Activated CD4-positive, alpha-beta T cell treated with anti-CD3 and anti-CD28 coated beads, Interleukin-2, amount 50 U/mL, for 16 hours (primary cell): ENCODE data around the gene COL18A1.
"Not testable (repeated sequence)": the region's sequence is repeated elsewhere in the genome, so short reads cannot be mapped to it uniquely, and the experiment has no call there.

ENCODE experiments used
- DNase-seq: peaks from one replicate; pipeline ENCODE4 v3.0.0-alpha.2; 2020

Gene COL18A1

GRCh38 chr21:45367402-45368351 lies 37.3 kb upstream of the COL18A1 start:
- no peak for DNase-seq

- DNase-seq = not testable (repeated sequence)
Observed at GRCh38 chr21:45369018-45369417, 35.9 kb upstream of the COL18A1 start.

GRCh38 chr21:45370575-45370974 lies 34.4 kb upstream of the COL18A1 start:
- DNase-seq = no peak

GRCh38 chr21:45371081-45371480 lies 33.9 kb upstream of the COL18A1 start:
- no peak for DNase-seq

GRCh38 chr21:45371655-45372054 lies 33.3 kb upstream of the COL18A1 start:
- DNase-seq = no peak

- DNase-seq = no peak
Observed at GRCh38 chr21:45372732-45373355, 32.1 kb upstream of the COL18A1 start.

GRCh38 chr21:45373991-45374816 lies 30.8 kb upstream of the COL18A1 start:
- DNase-seq = no peak

GRCh38 chr21:45374826-45375455 lies 30.0 kb upstream of the COL18A1 start:
- no peak for DNase-seq

- DNase-seq = no peak
Observed at GRCh38 chr21:45376459-45377324, 28.3 kb upstream of the COL18A1 start.

GRCh38 chr21:45377325-45377709 lies 27.6 kb upstream of the COL18A1 start:
- no peak for DNase-seq

GRCh38 chr21:45377866-45378257 lies 27.1 kb upstream of the COL18A1 start:
- DNase-seq = no peak

GRCh38 chr21:45378258-45378966 lies 26.6 kb upstream of the COL18A1 start:
- no peak for DNase-seq

- no peak for DNase-seq
Observed at GRCh38 chr21:45379171-45379900, 25.6 kb upstream of the COL18A1 start.

- no peak for DNase-seq
Observed at GRCh38 chr21:45379901-45380330, 25.0 kb upstream of the COL18A1 start.

GRCh38 chr21:45380566-45380965 lies 24.4 kb upstream of the COL18A1 start:
- no peak for DNase-seq

- DNase-seq = no peak
Observed at GRCh38 chr21:45381036-45381787, 23.8 kb upstream of the COL18A1 start.

GRCh38 chr21:45381865-45382696 lies 22.9 kb upstream of the COL18A1 start:
- no peak for DNase-seq

GRCh38 chr21:45382697-45382997 lies 22.3 kb upstream of the COL18A1 start:
- no peak for DNase-seq

- no peak for DNase-seq
Observed at GRCh38 chr21:45383111-45383614, 21.8 kb upstream of the COL18A1 start.
